Mesenteric fat pad (tissue), 1 donor: ENCODE results near the gene CORO1C. TPM values are rescaled to one million over a fixed set of nuclear protein-coding genes. Genes with fewer than 3 reads are reported as not detected.

ENCODE experiments used
- DNase-seq: peaks from one replicate; pipeline ENCODE4 v3.0.0-alpha.2; 2020; ENCODE audit warnings: low spot score
- total RNA-seq: library from RNA; stranded (reverse); fragmentation: NEBNext Ultra II Directional; extraction: Animal tissue kit (Norgen Biotek cat#: 25700); gene quantifications from one replicate; pipeline ENCODE4 v1.2.1, GENCODE V29; 2021
- donor health status: DM: yes; HTN: yes; CAD: no.

The CORO1C gene
- total RNA-seq, 1 donor from 2014 or later: 241 TPM

DNA sequence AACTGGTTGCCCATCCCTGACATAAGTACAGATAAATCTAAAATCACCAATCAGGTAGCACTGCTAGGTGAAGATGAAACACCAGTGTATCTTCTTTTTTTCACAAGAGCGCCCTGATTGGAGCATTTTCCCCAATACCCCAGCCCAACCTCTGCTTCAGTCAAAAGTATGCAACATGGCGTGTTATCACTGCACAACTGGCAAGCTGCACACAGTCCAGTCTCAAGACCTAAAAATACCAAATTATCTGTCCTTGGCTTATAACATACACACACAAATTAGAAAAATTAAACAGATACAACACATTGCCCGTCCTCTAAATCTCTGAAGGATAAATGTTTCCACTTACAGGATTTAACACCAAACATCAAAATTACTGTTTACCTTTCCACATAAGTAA, 77.4 kb downstream of the CORO1C start:
- no peak for DNase-seq

DNA sequence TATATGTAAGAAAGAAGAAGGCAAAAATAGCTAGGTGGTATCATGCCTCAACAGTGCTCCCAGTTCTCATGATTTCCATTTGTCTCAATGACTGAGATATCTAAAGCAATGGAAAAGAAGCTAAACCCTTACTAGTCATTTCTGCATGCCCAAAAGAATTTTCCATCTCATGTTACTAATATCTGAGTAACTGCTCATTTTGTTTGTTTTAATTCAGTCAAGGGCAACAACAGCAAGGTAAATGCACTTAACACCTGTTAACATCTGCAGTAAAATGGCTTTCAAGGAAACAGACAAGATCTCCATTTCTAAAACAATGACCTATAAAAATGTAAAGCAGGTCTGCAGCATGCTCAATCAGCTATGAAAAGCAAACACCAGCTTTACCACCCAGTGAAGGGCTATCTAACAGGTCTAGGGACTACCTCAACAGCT, 78.2 kb downstream of the CORO1C start:
- DNase-seq: no peak

DNA sequence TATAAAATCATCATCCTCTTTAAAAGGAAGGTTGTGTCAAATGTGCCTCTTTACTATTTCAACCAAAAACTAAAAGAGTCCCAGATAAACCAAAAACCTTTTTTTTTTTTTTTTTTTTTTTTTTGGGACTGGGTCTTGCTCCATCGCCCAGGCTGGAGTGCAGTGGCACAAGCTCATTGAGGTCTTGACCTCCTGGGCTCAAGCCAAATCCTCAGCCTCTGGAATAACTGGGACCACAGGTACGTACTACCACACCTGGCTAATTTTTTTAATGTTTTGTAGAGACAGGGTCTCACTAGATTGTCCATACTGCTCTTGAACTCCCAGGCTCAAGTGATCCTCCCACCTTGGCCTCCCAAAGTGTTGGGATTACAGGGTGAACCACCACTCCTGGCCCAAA, 81.2 kb downstream of the CORO1C start:
- DNase-seq: no peak

DNA sequence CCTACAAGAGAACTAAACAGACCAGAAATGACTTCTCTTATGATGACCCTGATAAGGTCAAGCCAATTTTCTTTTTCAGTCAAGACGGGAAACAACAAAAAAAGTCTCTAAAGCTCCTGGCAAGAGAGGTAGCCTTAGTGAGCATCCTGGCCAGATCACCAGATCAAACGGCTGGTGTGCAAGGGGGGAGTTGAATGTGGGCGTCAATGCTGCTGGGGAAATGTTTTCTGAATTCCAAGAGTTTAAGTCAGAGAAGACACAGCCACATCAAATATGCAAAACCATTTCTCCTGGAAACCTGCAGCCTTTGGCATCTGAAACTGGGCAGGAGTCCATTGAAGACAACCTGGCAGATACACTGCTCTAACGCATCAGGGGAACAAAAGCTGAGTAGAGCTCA, 81.6 kb downstream of the CORO1C start:
- no peak for DNase-seq

DNA sequence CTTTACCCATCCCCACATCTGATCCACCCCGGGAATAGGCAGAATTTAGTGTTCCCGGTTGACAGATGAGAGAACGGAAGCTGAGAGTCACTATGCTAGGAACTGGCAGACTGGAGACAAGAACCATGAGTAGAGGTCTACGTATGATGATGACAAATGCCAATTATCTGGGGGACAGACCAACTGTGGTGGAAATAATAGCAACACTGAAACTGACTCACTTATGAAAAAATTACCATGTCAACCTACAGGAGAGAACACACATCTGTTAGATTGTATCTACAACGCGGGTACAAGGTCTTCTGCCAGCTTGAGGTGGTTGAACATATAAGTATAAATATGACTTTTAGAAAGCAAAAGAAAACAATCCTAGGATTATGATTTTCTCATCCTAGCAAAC, 82.2 kb downstream of the CORO1C start:
- DNase-seq: no peak

DNA sequence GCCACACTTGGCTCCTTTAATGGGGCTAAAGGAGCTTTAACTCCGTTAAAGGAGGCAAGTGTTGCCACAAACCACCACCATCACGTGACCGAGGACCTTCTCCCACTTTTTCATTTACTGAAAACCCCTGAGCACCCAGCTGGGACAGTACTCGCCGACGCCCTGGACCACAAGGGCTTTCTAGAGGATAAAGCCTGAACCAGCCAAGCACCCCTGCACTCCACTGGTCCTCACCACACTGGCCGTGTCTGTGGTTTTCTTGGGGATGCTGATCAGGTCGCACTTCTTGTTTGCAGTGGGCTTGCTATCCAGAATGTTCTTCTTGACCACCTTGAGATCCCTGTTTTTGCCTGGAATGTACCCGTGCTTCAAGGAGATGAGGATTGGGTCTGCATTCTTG, 82.9 kb downstream of the CORO1C start:
- DNase-seq: no peak

DNA sequence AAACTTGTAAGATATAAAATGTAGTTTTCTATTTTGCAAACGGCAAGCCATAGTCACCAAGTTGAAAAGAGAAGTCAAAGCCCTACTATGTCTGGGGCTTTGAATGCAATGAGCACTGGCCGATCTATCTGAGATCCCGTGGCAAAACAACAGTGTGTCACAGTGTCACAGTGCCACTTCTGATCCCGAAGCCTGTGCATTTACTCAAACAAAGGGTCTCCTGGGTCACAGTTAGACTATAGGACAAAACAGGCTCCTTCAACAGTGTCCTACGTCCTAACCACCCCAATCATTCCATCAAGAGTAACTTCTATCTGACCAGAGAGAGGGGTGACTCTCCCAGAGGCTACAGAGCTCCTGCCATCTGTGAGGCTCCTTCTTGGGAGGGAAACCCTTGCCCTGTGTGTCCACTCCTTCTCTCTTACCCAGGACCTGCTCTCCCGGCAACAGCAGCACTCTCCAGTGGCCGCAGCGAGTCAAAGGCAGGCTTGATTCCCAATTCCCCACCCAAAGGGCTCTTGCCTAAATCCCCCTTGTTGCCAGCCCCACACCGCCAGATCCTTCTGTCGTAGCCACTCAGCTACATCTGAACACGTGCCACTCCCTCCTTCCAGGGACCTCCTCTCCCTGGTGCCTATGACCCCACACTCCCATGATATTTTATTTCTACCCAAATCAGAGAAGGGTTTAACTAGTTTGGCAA, 83.6 kb downstream of the CORO1C start:
- no peak for DNase-seq

DNA sequence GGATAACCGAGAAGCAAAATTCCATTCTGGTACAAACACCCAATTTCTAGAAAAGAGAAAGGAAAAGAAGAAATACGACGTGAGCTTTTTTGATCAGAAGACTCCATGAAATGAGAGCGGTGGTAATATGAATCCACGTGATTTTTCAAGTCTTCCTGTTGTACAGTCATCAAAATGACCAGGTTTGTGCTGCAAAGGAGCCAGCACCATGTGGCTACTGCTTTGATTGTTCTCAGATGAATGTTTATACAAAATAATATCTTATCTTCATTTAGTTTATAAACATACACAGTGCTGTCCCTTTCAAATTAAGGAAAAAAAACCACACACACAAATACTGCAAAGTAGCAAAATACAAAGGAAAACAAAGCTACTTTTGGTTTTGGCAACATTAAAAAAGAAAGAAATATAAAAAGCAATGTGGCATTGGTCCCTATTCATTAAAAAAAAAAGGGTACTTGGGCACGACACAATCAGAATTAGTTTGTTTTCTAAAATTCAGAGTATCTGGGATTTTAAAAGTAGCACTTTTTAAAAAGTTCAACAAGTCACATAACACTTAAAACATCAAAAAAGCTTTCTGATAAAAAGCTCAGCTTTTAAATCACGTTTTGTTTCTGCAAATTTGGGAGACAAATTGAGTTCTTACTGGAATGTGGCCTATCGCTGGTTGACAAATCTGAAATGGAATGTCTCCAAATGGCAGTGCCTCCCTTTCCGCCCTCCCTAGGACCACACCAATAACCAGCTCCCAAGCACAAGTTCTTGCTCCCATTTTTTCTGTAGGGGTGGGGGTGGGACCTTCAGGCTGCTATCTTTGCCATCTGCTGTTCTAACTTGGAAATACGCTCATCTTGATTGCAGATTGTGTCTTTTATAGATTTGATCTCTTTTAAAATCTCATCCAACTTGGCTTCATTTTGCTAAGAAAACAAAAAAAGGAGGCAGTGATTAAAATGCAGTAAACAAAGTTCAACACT, 84.4 kb downstream of the CORO1C start:
- no peak for DNase-seq

DNA sequence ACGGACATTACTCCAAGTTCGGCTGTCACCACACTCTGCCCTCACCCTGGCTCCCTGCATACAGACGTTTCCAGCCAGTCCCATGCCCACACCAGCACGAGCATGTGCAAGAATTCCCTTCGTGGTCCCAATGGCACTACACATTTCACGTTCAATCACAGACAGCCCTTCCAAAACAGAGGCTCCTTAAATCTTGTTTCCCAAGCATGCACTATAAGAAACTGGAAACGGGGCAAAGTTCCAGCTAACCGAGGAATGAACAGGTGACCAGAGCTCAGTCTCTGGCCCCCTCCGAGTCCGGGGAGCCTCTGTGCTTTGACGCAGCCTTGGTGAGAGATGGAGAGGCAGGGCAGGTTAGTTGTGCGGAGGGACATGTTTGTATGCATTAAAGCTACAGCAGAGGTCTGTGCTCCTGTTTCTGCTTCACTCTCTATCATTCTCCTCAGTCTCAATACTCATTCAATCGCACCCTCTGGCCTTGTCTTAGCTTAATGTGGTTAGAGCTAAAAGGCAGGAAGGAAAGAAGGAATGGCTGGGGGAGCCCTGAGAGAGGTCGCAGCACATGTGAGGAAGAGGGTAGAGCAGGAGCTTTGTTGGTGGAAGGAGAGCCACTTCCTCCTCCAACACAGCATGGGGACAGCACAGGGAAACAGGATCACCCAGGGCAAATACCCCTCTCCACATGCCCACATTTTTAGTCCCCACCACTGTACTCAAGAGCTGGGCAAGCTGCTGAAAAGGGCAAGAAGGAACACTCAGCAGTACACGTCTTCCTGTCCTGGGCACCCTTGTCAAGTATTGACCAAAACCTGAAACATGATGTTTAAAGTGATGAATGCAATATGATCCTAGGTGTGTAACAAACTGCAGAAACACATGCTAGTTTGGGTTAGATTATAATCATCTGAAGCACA, 85.4 kb downstream of the CORO1C start:
- no peak for DNase-seq

DNA sequence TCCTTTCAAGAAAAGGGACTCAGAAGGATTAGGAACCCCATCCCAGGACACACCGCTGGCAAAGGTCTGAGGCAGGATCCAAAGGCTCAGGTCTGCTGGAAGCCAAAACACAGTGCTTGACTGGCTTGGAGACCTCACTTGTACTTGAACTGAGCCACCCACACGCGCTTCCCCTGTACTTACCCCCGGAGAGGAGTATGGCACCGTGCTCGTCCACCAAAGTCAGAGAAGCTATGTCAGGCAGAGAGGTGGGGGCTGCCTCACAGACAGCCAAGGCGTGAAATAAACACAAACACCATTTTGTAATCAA, 86.6 kb downstream of the CORO1C start:
- no peak for DNase-seq

DNA sequence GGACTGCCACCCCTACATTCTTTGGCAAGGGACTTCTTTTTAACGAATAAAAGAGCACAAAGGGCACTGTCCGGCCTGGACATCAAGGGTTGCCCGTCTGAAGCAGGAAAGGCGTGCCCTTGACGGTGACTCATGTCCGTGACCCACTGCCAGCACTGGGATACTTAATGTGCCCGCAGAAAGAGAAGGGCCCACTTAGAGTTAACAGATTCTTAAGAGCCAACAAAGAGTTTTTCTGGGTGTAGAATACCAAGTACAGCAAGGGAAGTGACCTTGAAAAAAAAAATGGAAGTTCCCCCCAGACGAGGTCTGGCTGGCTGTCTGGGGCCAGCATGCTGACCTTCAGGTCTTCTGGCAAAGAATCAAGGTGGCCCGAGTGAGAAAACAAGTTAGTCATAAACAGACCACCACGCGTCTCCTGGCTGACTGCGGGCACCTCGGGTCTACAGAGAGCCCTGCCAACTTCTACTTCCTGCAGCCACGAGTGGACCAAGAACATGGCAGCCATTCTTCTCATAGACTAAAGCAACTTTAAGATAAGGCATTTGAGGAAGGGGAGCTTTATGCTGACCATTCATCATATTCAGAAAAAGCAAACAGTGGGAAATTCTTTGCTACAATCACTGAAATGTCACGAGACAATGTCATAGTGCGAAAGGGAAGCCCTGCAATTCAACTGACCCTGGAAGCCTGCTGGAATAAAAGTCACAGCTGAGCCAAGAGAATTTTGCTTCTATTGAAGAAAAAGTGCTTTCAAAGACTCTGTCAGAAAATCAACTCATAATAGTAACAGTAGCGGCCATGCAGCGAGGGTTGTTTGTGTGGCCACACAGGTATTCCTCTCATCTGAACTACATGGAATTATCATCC, 87.1 kb downstream of the CORO1C start:
- DNase-seq: no peak

DNA sequence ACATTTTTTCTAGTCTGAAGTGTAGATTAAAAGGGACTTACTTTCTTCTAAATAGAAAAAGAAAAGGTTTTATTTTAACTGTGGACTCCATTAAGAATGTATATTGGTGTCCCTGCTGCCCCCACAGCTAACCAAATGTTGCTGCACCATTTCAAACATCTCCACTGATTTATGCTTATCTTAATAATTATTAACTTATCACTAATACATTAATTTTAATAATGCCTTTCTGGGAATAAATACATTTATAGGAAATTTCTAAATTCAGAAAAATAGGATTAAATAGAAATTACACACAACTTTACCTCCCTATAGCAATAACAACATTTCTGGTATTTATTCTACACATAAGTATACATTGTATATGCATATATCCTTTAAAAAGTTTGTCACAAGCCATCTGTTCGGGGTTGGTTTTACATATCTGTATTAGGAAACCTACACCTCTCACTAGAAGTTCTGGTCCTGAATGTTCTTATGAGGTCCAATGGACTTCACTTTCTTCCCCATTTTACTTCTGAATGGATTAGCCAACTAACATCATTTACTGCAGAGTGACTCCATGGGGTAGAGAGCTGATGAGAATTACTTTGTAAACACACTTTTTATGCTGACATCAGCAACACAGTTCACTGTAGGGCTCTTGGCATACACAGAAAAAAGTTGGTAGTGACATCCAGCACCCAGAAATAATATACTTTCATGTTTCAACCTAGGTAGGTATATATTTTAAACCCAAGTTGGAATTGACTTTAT, 88.2 kb downstream of the CORO1C start:
- no peak for DNase-seq

DNA sequence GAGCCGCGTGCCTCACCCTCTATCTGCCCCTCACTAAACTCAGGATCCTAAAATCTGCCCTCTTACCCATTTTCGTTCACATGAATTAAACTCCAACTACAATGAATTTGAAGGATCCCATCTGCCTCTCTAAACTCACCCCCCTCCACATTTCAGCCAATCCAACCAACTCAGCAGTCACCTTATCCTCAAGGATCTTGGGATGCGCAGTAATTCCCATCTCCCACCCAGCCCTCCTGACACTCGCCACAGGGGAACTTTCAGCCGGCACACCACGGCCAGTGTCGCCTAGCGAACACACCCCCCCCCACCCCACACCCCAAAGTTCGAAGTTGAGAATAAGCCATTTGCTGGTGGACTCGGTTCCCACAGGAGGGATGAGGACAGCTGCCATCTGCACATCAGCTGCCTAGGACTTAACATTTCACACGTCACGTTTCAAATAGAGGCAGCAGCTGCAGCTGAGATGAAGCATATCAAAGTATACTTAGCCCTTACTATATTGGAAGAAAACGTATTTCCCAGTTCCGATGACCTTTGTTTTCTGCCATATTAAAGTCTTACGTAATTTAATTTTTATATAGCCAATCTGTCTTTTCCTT, 88.9 kb downstream of the CORO1C start:
- no peak for DNase-seq

DNA sequence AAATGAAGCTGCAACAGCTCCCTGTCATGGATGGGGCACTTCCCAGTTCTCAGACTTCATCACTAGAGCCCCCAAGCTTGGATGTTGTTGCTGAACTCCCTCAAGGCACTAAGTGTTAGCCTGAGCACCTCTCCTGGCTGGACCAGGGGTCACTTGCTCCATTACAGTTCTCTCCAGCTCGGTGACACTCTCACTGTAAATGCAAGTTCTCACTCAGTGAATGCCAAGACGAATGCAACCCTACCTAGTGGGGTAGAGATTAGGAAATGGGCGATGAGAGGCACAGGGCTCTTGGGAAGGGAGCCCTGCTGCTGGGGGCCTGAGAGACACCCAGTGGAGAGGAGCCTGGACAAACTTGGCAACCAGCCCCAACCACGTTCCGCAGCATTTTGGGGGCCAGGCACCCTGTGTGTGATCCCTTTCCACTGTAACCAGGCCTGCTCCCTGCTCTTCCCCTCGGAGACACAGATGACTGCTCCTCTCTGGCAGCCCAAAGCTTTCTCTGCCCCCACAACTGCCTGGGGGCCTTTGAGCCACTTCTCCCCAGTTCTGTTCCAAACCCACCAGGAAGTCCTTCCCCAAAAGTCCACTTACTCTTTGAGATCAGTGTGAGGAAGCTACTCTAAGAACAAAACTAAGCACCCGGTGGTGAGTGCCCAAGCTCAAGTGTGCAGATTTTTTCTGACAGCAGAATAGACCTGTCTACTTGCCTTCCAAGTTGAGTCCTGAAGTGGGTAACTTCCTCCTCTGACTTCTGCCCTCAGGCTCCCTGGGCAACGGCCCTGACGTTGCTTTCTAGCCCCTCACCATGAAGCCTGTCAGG, 89.7 kb downstream of the CORO1C start:
- DNase-seq: no peak

DNA sequence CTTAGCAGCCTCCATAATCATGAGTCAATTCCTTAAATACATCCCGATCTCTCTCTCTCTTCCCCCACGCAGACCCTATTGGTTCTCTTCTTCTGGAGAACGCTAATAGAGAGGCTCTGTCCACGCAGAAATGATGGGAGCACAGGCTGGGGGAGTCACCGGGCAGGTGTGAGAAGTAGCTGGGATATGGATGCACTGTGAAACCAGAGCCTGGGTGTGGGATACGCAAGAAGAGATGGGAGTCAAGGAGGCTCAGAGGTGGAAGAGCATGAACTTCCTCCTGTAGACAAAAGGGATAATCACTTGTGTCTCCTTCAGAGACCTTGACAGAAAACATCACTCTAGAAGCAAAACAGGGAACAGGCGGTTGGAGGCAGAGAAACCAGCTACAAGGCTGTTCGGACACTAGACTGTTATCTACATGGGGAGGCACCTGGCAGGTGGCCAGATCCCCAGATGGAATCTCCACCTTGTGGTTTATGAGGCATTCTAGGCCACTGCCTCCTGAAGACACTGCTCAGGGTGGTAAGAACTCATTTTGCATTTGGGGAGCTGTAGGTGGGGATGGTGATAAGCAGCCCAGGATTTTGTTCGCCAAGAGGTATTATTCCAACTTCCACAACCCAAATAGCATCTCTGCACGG, 90.4 kb downstream of the CORO1C start:
- no peak for DNase-seq

DNA sequence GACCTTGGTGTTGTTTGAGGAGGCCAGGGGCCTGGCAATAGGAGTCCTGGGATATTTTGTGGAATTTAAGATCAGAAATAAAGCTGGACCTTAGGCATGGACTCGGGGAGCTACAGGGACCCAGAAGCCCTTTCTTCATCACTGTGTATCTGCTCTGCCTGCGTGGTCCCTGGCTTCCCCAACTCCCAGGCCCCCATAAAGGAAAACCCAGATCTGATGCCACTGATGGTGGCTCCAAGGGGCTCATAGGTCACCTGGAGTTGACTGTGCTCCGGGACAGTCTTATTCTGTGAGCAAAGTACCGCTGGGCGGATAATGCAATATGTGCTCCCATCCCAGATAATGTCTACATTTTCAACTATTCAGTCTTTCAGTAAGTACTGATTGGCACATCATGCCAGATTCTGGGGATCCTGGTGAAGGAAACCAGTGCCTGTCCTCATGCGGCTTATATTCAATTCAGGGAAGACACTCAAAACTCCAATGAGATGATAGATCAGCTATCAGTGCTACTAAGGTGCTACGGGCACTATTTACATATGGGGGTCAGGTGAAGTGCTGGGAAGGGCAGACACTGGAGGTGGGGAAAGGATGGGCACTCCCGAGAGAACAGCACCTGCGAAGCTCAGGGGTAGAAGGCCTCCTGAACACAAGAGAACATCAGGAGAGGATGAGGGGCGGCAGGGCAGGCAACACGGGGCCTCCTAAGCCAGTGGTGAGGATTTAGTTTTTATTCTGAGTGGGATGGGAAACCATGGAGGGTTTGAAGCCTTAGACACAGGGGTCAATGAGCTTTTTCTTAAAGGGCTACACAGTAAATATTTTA, 92.1 kb downstream of the CORO1C start:
- no peak for DNase-seq
